Effector memory CD4-positive, alpha-beta T cell (primary cell): ENCODE data around the gene GYS1.
"Not testable (repeated sequence)": the region's sequence is repeated elsewhere in the genome, so short reads cannot be mapped to it uniquely, and the experiment has no call there.

Source experiments
- DNase-seq, 3 donors: peaks; one replicate each; pipeline ENCODE4 v3.0.0-alpha.2; 2020
- H3K27ac ChIP-seq: 2 replicates; pipeline ENCODE4 v1.7.0; 2013; ENCODE audit warnings: mild to moderate bottlenecking, low read length, moderate library complexity; ENCODE audit not compliant: insufficient read depth, poor library complexity, severe bottlenecking
- H3K27me3 ChIP-seq: replicated peaks from 2 replicates; pipeline ENCODE4 v1.7.0; 2013; ENCODE audit warnings: mild to moderate bottlenecking, low read length; ENCODE audit not compliant: insufficient read depth, control insufficient read depth, poor library complexity, severe bottlenecking
- H3K36me3 ChIP-seq: 2 replicates; pipeline ENCODE4 v1.7.0; 2013; ENCODE audit warnings: mild to moderate bottlenecking, low read length, moderate library complexity; ENCODE audit not compliant: control insufficient read depth, insufficient read depth
- H3K4me1 ChIP-seq: 2 replicates; pipeline ENCODE4 v1.7.0; 2013; ENCODE audit warnings: low read length, mild to moderate bottlenecking; ENCODE audit not compliant: control insufficient read depth, insufficient read depth, poor library complexity, severe bottlenecking
- H3K4me3 ChIP-seq: 2 replicates; pipeline ENCODE4 v1.7.0; 2013; ENCODE audit warnings: low read length, low read depth, mild to moderate bottlenecking; ENCODE audit not compliant: insufficient read depth, poor library complexity, severe bottlenecking
- H3K9me3 ChIP-seq: 2 replicates; pipeline ENCODE4 v1.7.0; 2013; ENCODE audit warnings: mild to moderate bottlenecking, low read length, moderate library complexity; ENCODE audit not compliant: control insufficient read depth

GYS1 gene

GRCh38 chr19:49018388-49019241 lies 25.5 kb upstream of the GYS1 start:
- peak overlapping the region; percentile 66 for H3K4me3 ChIP-seq
- H3K36me3 ChIP-seq, H3K27ac ChIP-seq, H3K27me3 ChIP-seq, DNase-seq, H3K9me3 ChIP-seq: not testable (repeated sequence)
- H3K4me1 ChIP-seq: peaks cover 13% of the 10 kb centered on the region

GRCh38 chr19:49017666-49018351 lies 24.7 kb upstream of the GYS1 start:
- peak overlapping the region; percentile 66 for H3K4me3 ChIP-seq
- H3K27me3 ChIP-seq: no peaks in the 10 kb centered on the region
- peaks cover 13% of the 10 kb centered on the region for H3K4me1 ChIP-seq
- no peaks in the 10 kb centered on the region for H3K36me3 ChIP-seq
- H3K27ac ChIP-seq: peak overlapping the region; percentile 48
- H3K9me3 ChIP-seq: no peaks in the 10 kb centered on the region
- DNase-seq: peak; percentile 32 to 55 (median 49)

- H3K27me3 ChIP-seq: no peaks in the 10 kb centered on the region
Measured at GRCh38 chr19:49017041-49017665, 24.0 kb upstream of the GYS1 start, which contains the start of gene LHB. Gene LHB, minus strand, starts transcription at chr19:49017091. Its CDS starts 10 bp downstream, at chr19:49017081.

GRCh38 chr19:49016067-49016839 lies 23.1 kb upstream of the GYS1 start:
- DNase-seq: no peak
- Histone ChIP-seq H3K27ac (no peak overlapping the region), H3K4me3 (no peak overlapping the region), H3K4me1 (peaks cover 13% of the 10 kb centered on the region), H3K9me3 (no peaks in the 10 kb centered on the region), H3K36me3 (peaks cover 5% of the 10 kb centered on the region), H3K27me3 (no peaks in the 10 kb centered on the region)

More at GRCh38 chr19:49017041-49017665, 24.0 kb upstream of the GYS1 start, which contains the start of gene LHB:
- DNase-seq: no peak
- Histone ChIP-seq H3K4me1 (peaks cover 13% of the 10 kb centered on the region), H3K4me3 (peak within 1 kb of the TSS; percentile 66), H3K36me3 (peaks cover 1% of the 10 kb centered on the region), H3K27ac (peak within 1 kb of the TSS; percentile 48), H3K9me3 (no peaks in the 10 kb centered on the region)

- Histone ChIP-seq H3K36me3 (peaks cover 16% of the 10 kb centered on the region), H3K4me1 (peaks cover 13% of the 10 kb centered on the region), H3K27me3 (no peaks in the 10 kb centered on the region), H3K4me3 (no peak overlapping the region), H3K9me3 (no peaks in the 10 kb centered on the region), H3K27ac (no peak overlapping the region)
- no peak for DNase-seq
Measured at GRCh38 chr19:49014870-49015255, 21.8 kb upstream of the GYS1 start.

GRCh38 chr19:49014123-49014869 lies 21.2 kb upstream of the GYS1 start:
- H3K27ac ChIP-seq: no peak overlapping the region
- no peak overlapping the region for H3K4me3 ChIP-seq
- H3K9me3 ChIP-seq: no peaks in the 10 kb centered on the region
- peaks cover 21% of the 10 kb centered on the region for H3K36me3 ChIP-seq
- H3K4me1 ChIP-seq: peaks cover 8% of the 10 kb centered on the region
- no peak for DNase-seq
- H3K27me3 ChIP-seq: no peaks in the 10 kb centered on the region

GRCh38 chr19:49011194-49011593 lies 18.1 kb upstream of the GYS1 start:
- Histone ChIP-seq H3K9me3 (no peaks in the 10 kb centered on the region), H3K27me3 (no peaks in the 10 kb centered on the region), H3K27ac (no peak overlapping the region), H3K36me3 (peaks cover 35% of the 10 kb centered on the region), H3K4me1 (no peaks in the 10 kb centered on the region), H3K4me3 (no peak overlapping the region)
- DNase-seq: no peak

GRCh38 chr19:49010453-49010852 lies 17.3 kb upstream of the GYS1 start:
- Histone ChIP-seq H3K4me1 (no peaks in the 10 kb centered on the region), H3K36me3 (peaks cover 37% of the 10 kb centered on the region), H3K4me3 (no peak overlapping the region), H3K9me3 (no peaks in the 10 kb centered on the region), H3K27ac (no peak overlapping the region), H3K27me3 (no peaks in the 10 kb centered on the region)
- DNase-seq: no peak

GRCh38 chr19:49009828-49010227 lies 16.7 kb upstream of the GYS1 start:
- Histone ChIP-seq H3K4me1 (no peaks in the 10 kb centered on the region), H3K4me3 (no peak overlapping the region)
- no peak for DNase-seq

More at GRCh38 chr19:49009828-49010227, 16.7 kb upstream of the GYS1 start:
- Histone ChIP-seq H3K36me3 (peaks cover 43% of the 10 kb centered on the region), H3K9me3 (no peaks in the 10 kb centered on the region), H3K27ac (no peak overlapping the region), H3K27me3 (no peaks in the 10 kb centered on the region)
